Liver (tissue), 9 donors: ENCODE measurements around the gene SMYD2. TPM values are rescaled to one million over a fixed set of nuclear protein-coding genes. Genes with fewer than 3 reads are reported as not detected.

Experiments
- DNase-seq: peaks from one replicate; pipeline ENCODE4 v3.0.0-alpha.2; 2017; ENCODE audit warnings: low spot score
- H3K27ac ChIP-seq, 2 donors: one replicate each; pipeline ENCODE4 v1.7.0; 2013; ENCODE audit warnings: inconsistent platforms in 2 of 2, low read length in 2 of 2, control low read depth in 1 of 2, low read depth in 1 of 2, mild to moderate bottlenecking in 1 of 2
- H3K27me3 ChIP-seq, 4 donors: one replicate each; pipeline versions ENCODE4 v1.6.1 to v1.7.0; 2013; ENCODE audit warnings: low read length in 3 of 4, inconsistent platforms in 1 of 4, mild to moderate bottlenecking in 1 of 4, moderate library complexity in 1 of 4; ENCODE audit not compliant: control insufficient read depth in 4 of 4, insufficient read depth in 4 of 4
- H3K36me3 ChIP-seq, 4 donors: one replicate each; pipeline versions ENCODE4 v1.6.1 to v1.7.0; 2013; ENCODE audit warnings: low read length in 3 of 4, mild to moderate bottlenecking in 3 of 4, low read depth in 1 of 4, moderate library complexity in 1 of 4; ENCODE audit not compliant: control insufficient read depth in 4 of 4, insufficient read depth in 3 of 4
- H3K4me1 ChIP-seq, 4 donors: one replicate each; pipeline versions ENCODE4 v1.6.1 to v1.7.0; 2013; ENCODE audit warnings: low read length in 3 of 4, mild to moderate bottlenecking in 3 of 4, moderate library complexity in 1 of 4; ENCODE audit not compliant: control insufficient read depth in 4 of 4, insufficient read depth in 4 of 4
- H3K4me3 ChIP-seq, 3 donors: one replicate each; pipeline versions ENCODE4 v1.6.1 to v1.7.0; 2013; ENCODE audit warnings: low read length in 3 of 3, control low read depth in 1 of 3, low read depth in 1 of 3, mild to moderate bottlenecking in 1 of 3
- H3K9ac ChIP-seq, 2 donors: one replicate each; pipeline ENCODE4 v1.7.0; 2013; ENCODE audit warnings: low read length in 2 of 2, mild to moderate bottlenecking in 2 of 2, moderate library complexity in 2 of 2, control low read depth in 1 of 2, low read depth in 1 of 2
- H3K9me3 ChIP-seq, 4 donors: one replicate each; pipeline versions ENCODE4 v1.6.1 to v1.7.0; 2013; ENCODE audit warnings: low read length in 3 of 4; ENCODE audit not compliant: control insufficient read depth in 4 of 4
- ATF3 ChIP-seq: IDR thresholded peaks from 2 replicates; pipeline ENCODE4 v1.6.1; 2016; ENCODE audit warnings: antibody characterized with exemption
- EGR1 ChIP-seq, 2 donors: IDR thresholded peaks; 2 replicates each; pipeline ENCODE4 v1.6.1; 2016 to 2018; ENCODE audit warnings: antibody characterized with exemption in 2 of 2, low read depth in 2 of 2
- GABPA ChIP-seq, 2 donors: IDR thresholded peaks in 1 of 2; conservative IDR thresholded peaks in 1 of 2; 2 replicates each; pipeline ENCODE4 v1.6.1; 2016; ENCODE audit warnings: antibody characterized with exemption in 2 of 2, mild to moderate bottlenecking in 1 of 2, moderate library complexity in 1 of 2
- HNF4G ChIP-seq: IDR thresholded peaks from 2 replicates; pipeline ENCODE4 v1.6.1; 2016; ENCODE audit warnings: antibody characterized with exemption
- MAX ChIP-seq: IDR thresholded peaks from 2 replicates; pipeline ENCODE4 v1.6.1; 2016; ENCODE audit warnings: antibody characterized with exemption
- NR2F2 ChIP-seq: IDR thresholded peaks from 2 replicates; pipeline ENCODE4 v1.6.1; 2016; ENCODE audit warnings: antibody characterized with exemption
- REST ChIP-seq: IDR thresholded peaks from 2 replicates; pipeline ENCODE4 v1.6.1; 2016; ENCODE audit warnings: antibody characterized with exemption, mild to moderate bottlenecking
- RXRA ChIP-seq, 2 donors: IDR thresholded peaks; 2 replicates each; pipeline ENCODE4 v1.6.1; 2017 to 2018; ENCODE audit warnings: antibody characterized with exemption in 2 of 2, mild to moderate bottlenecking in 1 of 2
- SP1 ChIP-seq: IDR thresholded peaks from 2 replicates; pipeline ENCODE4 v1.6.1; 2018; ENCODE audit warnings: antibody characterized with exemption, mild to moderate bottlenecking
- TAF1 ChIP-seq: conservative IDR thresholded peaks from 2 replicates; pipeline ENCODE4 v1.6.1; 2016; ENCODE audit warnings: antibody characterized with exemption, mild to moderate bottlenecking
- WGBS: extraction: QIAGEN DNeasy Blood & Tissue Kit; methylation state at CpG from one replicate; pipeline ENCODE4 v1.1.7; 2013; 5-methylcytosine and 5-hydroxymethylcytosine counted together
- polyA plus RNA-seq, 2 donors: library from polyadenylated mRNA; stranded (reverse) in 1 of 2; unstranded in 1 of 2; fragments of 200-250 nt in 1 of 2; fragments of >200 nt in 1 of 2; fragmentation: Nextera tagmentation in 1 of 2; extraction: Ambion mirVana in 1 of 2; gene quantifications; one replicate each; pipeline versions ENCODE4 v1.2.1 to v1.2.3, GENCODE V29; 2013 to 2015
- total RNA-seq, 2 donors: library from RNA; depleted of rRNA; stranded (reverse); fragments of >200 nt; gene quantifications; one replicate each; pipeline ENCODE4 v1.2.3, GENCODE V29; 2014
- donor health status: healthy.
- donor health status: healthy.
- donor health status: healthy.
- donor health status: healthy.
- donor health status: healthy.

Gene SMYD2
- total and polyA plus RNA-seq, 4 donors = 11.9 to 20.2 (median 17.2) TPM

- TF ChIP-seq REST (no peak), RXRA (IDR thresholded peaks at IDR 0.05) (no peak), MAX (no peak)
These were observed 6.9 kb downstream of the SMYD2 start (continued) for GRCh38 chr1:214287884-214288283.

- no peak overlapping the region for H3K9ac ChIP-seq
- no peak for TF ChIP-seq GABPA (IDR thresholded peaks at IDR 0.05 in 1 of 2, conservative IDR thresholded peaks at IDR 0.05 in 1 of 2)
- no peak for TF ChIP-seq SP1
- TF ChIP-seq TAF1 = no peak
- TF ChIP-seq NR2F2 = peak; percentile 26
- no peak for TF ChIP-seq MAX
- TF ChIP-seq EGR1 (IDR thresholded peaks at IDR 0.05; ENCODE audit: low read depth in 2 of 2) = no peak
- TF ChIP-seq REST = no peak
- no peak for TF ChIP-seq ATF3
- TF ChIP-seq HNF4G = no peak
- peaks cover 0 to 9% (median 2%) of the 10 kb centered on the region in 4 donors for H3K4me1 ChIP-seq
- no peaks in the 10 kb centered on the region for H3K27me3 ChIP-seq
- no peaks in the 10 kb centered on the region for H3K36me3 ChIP-seq
- no peak overlapping the region for H3K27ac ChIP-seq
- H3K4me3 ChIP-seq = no peak overlapping the region
- WGBS = 87% methylated on average over 7 of the region's 7 CpGs
- no peak for DNase-seq
- H3K9me3 ChIP-seq = no peaks in the 10 kb centered on the region
These were observed 8.8 kb downstream of the SMYD2 start for GRCh38 chr1:214289574-214290272.
